Upper lobe of left lung (tissue), 6 donors: ENCODE measurements around the gene CCDC12. TPM values are rescaled to one million over a fixed set of nuclear protein-coding genes. Genes with fewer than 3 reads are reported as not detected.

ENCODE experiments used
- ATAC-seq, 2 donors: fragments of 200-7000 bp; cut with Tn5 transposase; one replicate each; pipeline ENCODE4 v1.9.1; 2022; ENCODE audit warnings: mild to moderate bottlenecking in 2 of 2, moderate library complexity in 2 of 2; ENCODE audit not compliant: low FRiP score in 2 of 2
- DNase-seq, 2 donors: peaks; one replicate each; pipeline ENCODE4 v3.0.0-alpha.2; 2019 to 2020
- H3K27ac ChIP-seq, 4 donors: fragments of 200-600 bp; sonication (generic); one replicate each; pipeline ENCODE4 v1.5.1; 2016 to 2019
- H3K27me3 ChIP-seq, 4 donors: fragments of 200-600 bp; sonication (generic); one replicate each; pipeline ENCODE4 v1.5.1; 2017 to 2019
- H3K36me3 ChIP-seq, 4 donors: fragments of 200-600 bp; sonication (generic); one replicate each; pipeline ENCODE4 v1.5.1; 2016 to 2019
- H3K4me1 ChIP-seq, 4 donors: fragments of 200-600 bp; sonication (generic); one replicate each; pipeline ENCODE4 v1.5.1; 2018 to 2019
- H3K4me3 ChIP-seq, 4 donors: fragments of 200-600 bp; sonication (generic); one replicate each; pipeline ENCODE4 v1.5.1; 2017 to 2019; ENCODE audit warnings: mild to moderate bottlenecking in 2 of 4, moderate library complexity in 1 of 4
- H3K9me3 ChIP-seq, 4 donors: fragments of 200-600 bp; sonication (generic); one replicate each; pipeline ENCODE4 v1.5.1; 2018 to 2019
- EP300 ChIP-seq, 4 donors: sonication (generic); formaldehyde crosslinking; IDR thresholded peaks; one replicate each; pipeline ENCODE4 v1.5.1; 2017; ENCODE audit warnings: antibody characterized with exemption in 4 of 4, control low read depth in 2 of 4
- POLR2A ChIP-seq, 4 donors: fragments of 450-650 bp; IDR thresholded peaks; one replicate each; pipeline ENCODE4 v1.5.1; 2016 to 2017; ENCODE audit warnings: antibody characterized with exemption in 4 of 4, mild to moderate bottlenecking in 2 of 4
- POLR2AphosphoS5 ChIP-seq, 2 donors: sonication (generic); formaldehyde crosslinking; IDR thresholded peaks; one replicate each; pipeline ENCODE4 v1.5.1; 2017; ENCODE audit warnings: antibody characterized with exemption in 2 of 2
- WGBS, 2 donors: methylation state at CpG; one replicate each; pipeline ENCODE4 v1.1.5; 2017 to 2018; 5-methylcytosine and 5-hydroxymethylcytosine counted together
- total RNA-seq, 6 donors: library from RNA; depleted of rRNA in 4 of 6; stranded (reverse); fragments of >200 nt in 4 of 6; gene quantifications; one replicate each; pipeline versions ENCODE4 v1.1.0 to v1.2.1, GENCODE V29; 2016 to 2021
- TF ChIP-seq, protein P1 (sequence below), 6 experiments: fragments of 450-650 bp in 4 of 6; fragments of 200-600 bp in 2 of 6; sonication (generic) in 2 of 6; IDR thresholded peaks; one replicate each; pipeline ENCODE4 v1.5.1; 2016 to 2019; ENCODE audit warnings: antibody characterized with exemption in 6 of 6
- donor health status: DM: no; HTN: no; CAD: no; lungs with moderate emphysema.
- donor health status: DM: no; HTN: yes; CAD: no; lungs with severe emphysema.

Gene CCDC12
- total RNA-seq, 6 donors from 2014 or later = 42.3 to 93.2 (median 69.8) TPM

DNA sequence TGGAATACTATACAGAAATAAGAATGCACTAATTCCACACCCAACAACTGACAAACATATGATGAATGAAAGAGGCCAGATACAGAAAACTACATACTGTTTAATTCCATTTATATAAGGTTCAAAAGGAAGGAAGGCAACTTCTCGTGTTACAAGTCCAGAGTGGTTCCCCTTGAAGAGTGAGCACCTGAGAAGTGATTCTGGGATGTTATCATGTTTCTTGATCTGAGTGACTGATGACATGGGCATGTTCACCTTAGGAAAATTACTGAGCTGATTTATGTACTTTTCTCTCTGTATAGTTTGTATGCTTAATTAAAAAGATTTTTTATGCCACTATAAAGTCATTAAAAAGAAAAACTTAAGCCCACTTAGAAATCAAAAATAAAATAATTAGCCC lies 13.6 kb downstream of the CCDC12 start:
- H3K4me3 ChIP-seq = no peak overlapping the region
- peaks cover 70 to 80% (median 73%) of the 10 kb centered on the region in 4 donors for H3K4me1 ChIP-seq
- DNase-seq (peak in 1 of 2 donors; percentile 21), ATAC-seq (no peak)
- H3K27ac ChIP-seq = peak overlapping the region in 2 of 4 donors; percentile 33 to 48
- TF ChIP-seq, protein P1, sequence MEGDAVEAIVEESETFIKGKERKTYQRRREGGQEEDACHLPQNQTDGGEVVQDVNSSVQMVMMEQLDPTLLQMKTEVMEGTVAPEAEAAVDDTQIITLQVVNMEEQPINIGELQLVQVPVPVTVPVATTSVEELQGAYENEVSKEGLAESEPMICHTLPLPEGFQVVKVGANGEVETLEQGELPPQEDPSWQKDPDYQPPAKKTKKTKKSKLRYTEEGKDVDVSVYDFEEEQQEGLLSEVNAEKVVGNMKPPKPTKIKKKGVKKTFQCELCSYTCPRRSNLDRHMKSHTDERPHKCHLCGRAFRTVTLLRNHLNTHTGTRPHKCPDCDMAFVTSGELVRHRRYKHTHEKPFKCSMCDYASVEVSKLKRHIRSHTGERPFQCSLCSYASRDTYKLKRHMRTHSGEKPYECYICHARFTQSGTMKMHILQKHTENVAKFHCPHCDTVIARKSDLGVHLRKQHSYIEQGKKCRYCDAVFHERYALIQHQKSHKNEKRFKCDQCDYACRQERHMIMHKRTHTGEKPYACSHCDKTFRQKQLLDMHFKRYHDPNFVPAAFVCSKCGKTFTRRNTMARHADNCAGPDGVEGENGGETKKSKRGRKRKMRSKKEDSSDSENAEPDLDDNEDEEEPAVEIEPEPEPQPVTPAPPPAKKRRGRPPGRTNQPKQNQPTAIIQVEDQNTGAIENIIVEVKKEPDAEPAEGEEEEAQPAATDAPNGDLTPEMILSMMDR (IDR thresholded peaks at IDR 0.05) = no peak
- TF ChIP-seq POLR2A (IDR thresholded peaks at IDR 0.05) = no peak
- no peak for TF ChIP-seq POLR2AphosphoS5 (IDR thresholded peaks at IDR 0.05)
- TF ChIP-seq EP300 (IDR thresholded peaks at IDR 0.05) = no peak
- H3K36me3 ChIP-seq = no peaks in the 10 kb centered on the region
- H3K9me3 ChIP-seq = no peaks in the 10 kb centered on the region
- no peaks in the 10 kb centered on the region for H3K27me3 ChIP-seq
- WGBS, 2 donors = 54 to 72% methylated on average over 1 of the region's 1 CpG

DNA sequence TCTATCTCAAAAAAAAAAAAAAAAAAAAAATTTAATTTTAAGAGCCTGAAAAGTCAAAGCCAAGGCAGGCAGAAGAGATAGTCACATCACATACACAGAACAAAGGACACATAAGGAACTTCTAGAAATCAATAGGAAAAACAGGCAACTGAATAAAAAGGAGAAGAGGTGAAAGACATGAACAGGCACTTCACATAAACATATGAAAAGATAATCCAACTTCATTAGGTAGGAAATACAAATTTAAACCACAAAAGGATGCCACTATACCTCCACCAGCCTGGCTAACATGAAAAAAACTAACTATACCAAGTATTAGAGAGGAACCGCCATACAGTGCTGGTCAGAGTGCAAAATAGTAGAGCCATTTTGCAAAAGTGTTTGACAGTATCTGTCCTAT lies 14.1 kb downstream of the CCDC12 start:
- Histone ChIP-seq H3K9me3 (no peaks in the 10 kb centered on the region), H3K4me3 (no peak overlapping the region), H3K27me3 (no peaks in the 10 kb centered on the region), H3K27ac (peak overlapping the region in 3 of 4 donors; percentile 33 to 57 (median 48)), H3K4me1 (peaks cover 67 to 78% (median 73%) of the 10 kb centered on the region in 4 donors), H3K36me3 (no peaks in the 10 kb centered on the region)
- ATAC-seq (no peak), DNase-seq (no peak)
- WGBS, 2 donors = 93 to 100% methylated on average over 1 of the region's 1 CpG
- TF ChIP-seq EP300 (IDR thresholded peaks at IDR 0.05) = no peak
- no peak for TF ChIP-seq POLR2A (IDR thresholded peaks at IDR 0.05)
- TF ChIP-seq POLR2AphosphoS5 (IDR thresholded peaks at IDR 0.05) = no peak
- TF ChIP-seq, protein P1 (IDR thresholded peaks at IDR 0.05) = no peak

- DNase-seq (no peak), ATAC-seq (peak in 1 of 2 donors; percentile 34)
- TF ChIP-seq POLR2A (IDR thresholded peaks at IDR 0.05) (no peak), EP300 (IDR thresholded peaks at IDR 0.05) (no peak), POLR2AphosphoS5 (IDR thresholded peaks at IDR 0.05) (no peak)
- TF ChIP-seq, protein P1 (IDR thresholded peaks at IDR 0.05) = no peak
- peaks cover 67 to 78% (median 74%) of the 10 kb centered on the region in 4 donors for H3K4me1 ChIP-seq
- no peak overlapping the region for H3K4me3 ChIP-seq
- no peaks in the 10 kb centered on the region for H3K27me3 ChIP-seq
- H3K9me3 ChIP-seq = no peaks in the 10 kb centered on the region
- WGBS, 2 donors = 86 to 92% methylated on average over 1 of the region's 1 CpG
- peak overlapping the region; percentile 29 to 82 (median 74) for H3K27ac ChIP-seq
- no peaks in the 10 kb centered on the region for H3K36me3 ChIP-seq
Observed at GRCh38 chr3:46960835-46961234, 15.7 kb downstream of the CCDC12 start.

DNA sequence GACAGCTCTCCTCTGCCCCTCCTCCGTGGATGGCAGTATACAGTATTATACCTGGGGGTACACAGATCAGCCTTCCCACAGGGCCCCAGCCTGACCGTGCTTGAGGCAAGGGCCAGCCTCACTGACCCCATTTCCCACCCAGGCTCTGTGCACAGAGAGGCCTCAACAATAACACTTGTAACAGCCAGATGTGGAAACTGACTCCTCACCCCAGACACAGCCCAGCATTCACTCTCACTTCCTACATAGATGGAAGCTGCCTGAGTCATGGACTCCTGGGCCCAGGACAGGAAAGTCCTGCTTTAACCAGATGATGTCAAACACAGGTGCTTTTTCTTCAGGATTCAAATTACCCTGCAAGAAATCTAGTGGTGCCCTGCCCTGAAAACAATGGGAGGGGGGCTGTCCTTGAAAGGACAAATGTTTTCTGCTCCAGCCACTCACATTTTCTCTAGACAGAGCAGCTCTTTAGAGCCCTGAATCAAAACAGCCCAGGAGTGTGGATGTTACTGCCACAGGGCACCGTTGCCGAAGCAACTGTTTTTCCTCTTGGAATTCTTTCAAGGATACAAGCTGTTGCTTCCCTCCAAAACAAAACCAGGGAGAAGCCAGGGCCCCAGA lies 16.4 kb downstream of the CCDC12 start:
- TF ChIP-seq EP300 (IDR thresholded peaks at IDR 0.05) = no peak
- TF ChIP-seq, protein P1 (IDR thresholded peaks at IDR 0.05) = no peak
- Histone ChIP-seq H3K4me1 (peaks cover 68 to 78% (median 74%) of the 10 kb centered on the region in 4 donors), H3K27ac (peak overlapping the region; percentile 29 to 82 (median 74)), H3K36me3 (no peaks in the 10 kb centered on the region), H3K9me3 (no peaks in the 10 kb centered on the region), H3K27me3 (no peaks in the 10 kb centered on the region), H3K4me3 (no peak overlapping the region)
- ATAC-seq (peak; percentile 54 to 57), DNase-seq (no peak)
- 34 to 36% methylated on average over 4 of the region's 4 CpGs for WGBS, 2 donors

GRCh38 chr3:46959161-46959511 lies 17.4 kb downstream of the CCDC12 start:
- TF ChIP-seq, protein P1 (IDR thresholded peaks at IDR 0.05) = no peak
- TF ChIP-seq POLR2A (IDR thresholded peaks at IDR 0.05) = no peak
- no peak for TF ChIP-seq EP300 (IDR thresholded peaks at IDR 0.05)
- no peak for TF ChIP-seq POLR2AphosphoS5 (IDR thresholded peaks at IDR 0.05)
- ATAC-seq = peak in 1 of 2 donors; percentile 23
- H3K9me3 ChIP-seq = no peaks in the 10 kb centered on the region
- H3K4me1 ChIP-seq = peaks cover 72 to 83% (median 78%) of the 10 kb centered on the region in 4 donors
- peak overlapping the region; percentile 29 to 82 (median 74) for H3K27ac ChIP-seq
- H3K36me3 ChIP-seq = no peaks in the 10 kb centered on the region
- WGBS, 2 donors = 63 to 75% methylated on average over 2 to 6 of the region's 6 CpGs
- peak in 1 of 2 donors; percentile 21 for DNase-seq
- no peak overlapping the region for H3K4me3 ChIP-seq
- H3K27me3 ChIP-seq = no peaks in the 10 kb centered on the region
